ENCODE results near the gene QRICH2.
A peak's percentile ranks its signal among the peaks of the same experiment; 100 is the strongest.
"Not testable (repeated sequence)": the region's sequence is repeated elsewhere in the genome, so short reads cannot be mapped to it uniquely, and the experiment has no call there.

Gene QRICH2

GRCh38 chr17:76268015-76268749, 39.9 kb downstream of the QRICH2 start:
- H3K27ac ChIP-seq (ENCODE audit: low read length), result no peak overlapping the region
- no peak overlapping the region for H3K4me3 ChIP-seq (ENCODE audit: low read length)

GRCh38 chr17:76267581-76268001, 40.5 kb downstream of the QRICH2 start:
- H3K27me3 ChIP-seq (ENCODE audit: insufficient read depth, low read length); H3K9me3 ChIP-seq (ENCODE audit: insufficient read depth, low read depth, low read length); H3K9ac ChIP-seq (ENCODE audit: low read depth, low read length); H3K4me3 ChIP-seq (ENCODE audit: low read length); H3K27ac ChIP-seq (ENCODE audit: low read length): not testable (repeated sequence)
- H3K36me3 ChIP-seq (ENCODE audit: insufficient read depth, low read depth, low read length), result peaks cover 11% of the 10 kb centered on the region
- peaks cover 18% of the 10 kb centered on the region; the same call in 1 of the 2 replicates for H3K4me1 ChIP-seq (ENCODE audit: insufficient read depth, low read length)

More at GRCh38 chr17:76268015-76268749, 39.9 kb downstream of the QRICH2 start:
- H3K4me1 ChIP-seq (ENCODE audit: insufficient read depth, low read length), result peaks cover 18% of the 10 kb centered on the region; the same call in 1 of the 2 replicates
- H3K36me3 ChIP-seq (ENCODE audit: insufficient read depth, low read depth, low read length), result peaks cover 11% of the 10 kb centered on the region
- no peaks in the 10 kb centered on the region for H3K9me3 ChIP-seq (ENCODE audit: insufficient read depth, low read depth, low read length)
- H3K27me3 ChIP-seq (ENCODE audit: insufficient read depth, low read length), result no peaks in the 10 kb centered on the region
- H3K9ac ChIP-seq (ENCODE audit: low read depth, low read length), result no peak overlapping the region

GRCh38 chr17:76267051-76267576, 41.0 kb downstream of the QRICH2 start:
- Histone ChIP-seq H3K36me3 (ENCODE audit: insufficient read depth, low read depth, low read length) (peaks cover 11% of the 10 kb centered on the region), H3K9ac (ENCODE audit: low read depth, low read length) (no peak overlapping the region), H3K4me1 (ENCODE audit: insufficient read depth, low read length) (peaks cover 18% of the 10 kb centered on the region; the same call in 1 of the 2 replicates), H3K27ac (ENCODE audit: low read length) (no peak overlapping the region), H3K4me3 (ENCODE audit: low read length) (peak overlapping the region; percentile 82; the same call in 1 of the 2 replicates), H3K9me3 (ENCODE audit: insufficient read depth, low read depth, low read length) (no peaks in the 10 kb centered on the region), H3K27me3 (ENCODE audit: insufficient read depth, low read length) (no peaks in the 10 kb centered on the region)

- Histone ChIP-seq H3K4me1 (ENCODE audit: insufficient read depth, low read length) (peaks cover 13% of the 10 kb centered on the region; the same call in 1 of the 2 replicates), H3K27me3 (ENCODE audit: insufficient read depth, low read length) (no peaks in the 10 kb centered on the region), H3K4me3 (ENCODE audit: low read length) (peak overlapping the region; percentile 82), H3K9ac (ENCODE audit: low read depth, low read length) (peak overlapping the region; percentile 80; the same call in 1 of the 2 replicates), H3K9me3 (ENCODE audit: insufficient read depth, low read depth, low read length) (no peaks in the 10 kb centered on the region), H3K27ac (ENCODE audit: low read length) (peak overlapping the region; percentile 68), H3K36me3 (ENCODE audit: insufficient read depth, low read depth, low read length) (peaks cover 11% of the 10 kb centered on the region)
Measured at GRCh38 chr17:76266244-76266938, 41.7 kb downstream of the QRICH2 start.

- H3K9me3 ChIP-seq (ENCODE audit: insufficient read depth, low read depth, low read length), result no peaks in the 10 kb centered on the region
- peak overlapping the region; percentile 82; the same call in 1 of the 2 replicates for H3K4me3 ChIP-seq (ENCODE audit: low read length)
- H3K4me1 ChIP-seq (ENCODE audit: insufficient read depth, low read length), result peaks cover 11% of the 10 kb centered on the region; the same call in 1 of the 2 replicates
- H3K9ac ChIP-seq (ENCODE audit: low read depth, low read length), result peak overlapping the region; percentile 80; the same call in 1 of the 2 replicates
- no peaks in the 10 kb centered on the region for H3K27me3 ChIP-seq (ENCODE audit: insufficient read depth, low read length)
- peaks cover 11% of the 10 kb centered on the region for H3K36me3 ChIP-seq (ENCODE audit: insufficient read depth, low read depth, low read length)
- peak overlapping the region; percentile 68 for H3K27ac ChIP-seq (ENCODE audit: low read length)
Measured at GRCh38 chr17:76265624-76266243, 42.3 kb downstream of the QRICH2 start.

GRCh38 chr17:76264755-76265623, 43.1 kb downstream of the QRICH2 start, which contains the start of gene UBALD2:
Gene UBALD2 (plus strand): TSS chr17:76265348. CDS start chr17:76265506, 158 bp downstream.
- peaks cover 11% of the 10 kb centered on the region for H3K36me3 ChIP-seq (ENCODE audit: insufficient read depth, low read depth, low read length)
- peak within 1 kb of the TSS; percentile 68 for H3K27ac ChIP-seq (ENCODE audit: low read length)
- H3K4me1 ChIP-seq (ENCODE audit: insufficient read depth, low read length), result peaks cover 11% of the 10 kb centered on the region; the same call in 1 of the 2 replicates
- peak within 1 kb of the TSS; percentile 80; the same call in 1 of the 2 replicates for H3K9ac ChIP-seq (ENCODE audit: low read depth, low read length)
- no peaks in the 10 kb centered on the region for H3K27me3 ChIP-seq (ENCODE audit: insufficient read depth, low read length)
- no peaks in the 10 kb centered on the region for H3K9me3 ChIP-seq (ENCODE audit: insufficient read depth, low read depth, low read length)
- peak within 1 kb of the TSS; percentile 82 for H3K4me3 ChIP-seq (ENCODE audit: low read length)

GRCh38 chr17:76264425-76264754, 43.7 kb downstream of the QRICH2 start:
- Histone ChIP-seq H3K4me1 (ENCODE audit: insufficient read depth, low read length) (peaks cover 11% of the 10 kb centered on the region; the same call in 1 of the 2 replicates), H3K27ac (ENCODE audit: low read length) (no peak overlapping the region), H3K9me3 (ENCODE audit: insufficient read depth, low read depth, low read length) (no peaks in the 10 kb centered on the region), H3K9ac (ENCODE audit: low read depth, low read length) (peak overlapping the region; percentile 50; the same call in 1 of the 2 replicates), H3K27me3 (ENCODE audit: insufficient read depth, low read length) (no peaks in the 10 kb centered on the region), H3K36me3 (ENCODE audit: insufficient read depth, low read depth, low read length) (peaks cover 11% of the 10 kb centered on the region), H3K4me3 (ENCODE audit: low read length) (peak overlapping the region; percentile 55)

GRCh38 chr17:76263896-76264295, 44.2 kb downstream of the QRICH2 start:
- Histone ChIP-seq H3K27me3 (ENCODE audit: insufficient read depth, low read length) (no peaks in the 10 kb centered on the region), H3K9me3 (ENCODE audit: insufficient read depth, low read depth, low read length) (no peaks in the 10 kb centered on the region), H3K9ac (ENCODE audit: low read depth, low read length) (no peak overlapping the region), H3K36me3 (ENCODE audit: insufficient read depth, low read depth, low read length) (peaks cover 7% of the 10 kb centered on the region), H3K4me3 (ENCODE audit: low read length) (no peak overlapping the region), H3K4me1 (ENCODE audit: insufficient read depth, low read length) (peaks cover 11% of the 10 kb centered on the region; the same call in 1 of the 2 replicates), H3K27ac (ENCODE audit: low read length) (no peak overlapping the region)

GRCh38 chr17:76262732-76263344, 45.2 kb downstream of the QRICH2 start:
- Histone ChIP-seq H3K36me3 (ENCODE audit: insufficient read depth, low read depth, low read length) (peaks cover 2% of the 10 kb centered on the region; the same call in 1 of the 2 replicates), H3K9ac (ENCODE audit: low read depth, low read length) (no peak overlapping the region), H3K4me3 (ENCODE audit: low read length) (no peak overlapping the region), H3K27ac (ENCODE audit: low read length) (no peak overlapping the region), H3K4me1 (ENCODE audit: insufficient read depth, low read length) (peaks cover 8% of the 10 kb centered on the region; the same call in 1 of the 2 replicates), H3K27me3 (ENCODE audit: insufficient read depth, low read length) (no peaks in the 10 kb centered on the region), H3K9me3 (ENCODE audit: insufficient read depth, low read depth, low read length) (no peaks in the 10 kb centered on the region)

GRCh38 chr17:76261421-76262215, 46.5 kb downstream of the QRICH2 start:
- H3K4me1 ChIP-seq (ENCODE audit: insufficient read depth, low read length), result peaks cover 5% of the 10 kb centered on the region; the same call in 1 of the 2 replicates
- no peaks in the 10 kb centered on the region for H3K27me3 ChIP-seq (ENCODE audit: insufficient read depth, low read length)
- H3K36me3 ChIP-seq (ENCODE audit: insufficient read depth, low read depth, low read length), result no peaks in the 10 kb centered on the region
- no peak overlapping the region for H3K4me3 ChIP-seq (ENCODE audit: low read length)
- no peak overlapping the region for H3K9ac ChIP-seq (ENCODE audit: low read depth, low read length)
- H3K27ac ChIP-seq (ENCODE audit: low read length), result no peak overlapping the region
- no peaks in the 10 kb centered on the region for H3K9me3 ChIP-seq (ENCODE audit: insufficient read depth, low read depth, low read length)

Measured in iPS-20b (cell line).